SK-N-SH (cell line): Measurements from ENCODE around the gene CBLB.

Source experiments
- EZH2phosphoT487 ChIP-seq: fragments of 200-600 bp; sonication (generic); IDR thresholded peaks from 2 replicates; pipeline ENCODE4 v1.6.1; 2017; ENCODE audit warnings: low read depth, mixed run types, mild to moderate bottlenecking, antibody characterized with exemption, moderate library complexity, borderline replicate concordance
- FOXM1 ChIP-seq: IDR thresholded peaks from 2 replicates; pipeline ENCODE4 v1.4.0; 2012; ENCODE audit warnings: low read depth, mild to moderate bottlenecking
- GATA2 ChIP-seq: sonication (generic); formaldehyde crosslinking; IDR thresholded peaks from 2 replicates; pipeline ENCODE4 v1.5.0; 2020; ENCODE audit warnings: mild to moderate bottlenecking, missing genetic modification reagents
- POLR2AphosphoS5 ChIP-seq: IDR thresholded peaks from 2 replicates; pipeline ENCODE4 v1.6.1; 2012; ENCODE audit warnings: low read depth, low read length
- RAD21 ChIP-seq: IDR thresholded peaks from 2 replicates; pipeline ENCODE4 v1.6.1; 2012; ENCODE audit warnings: mild to moderate bottlenecking, low read length
- RCOR1 ChIP-seq: fragments of 150-350 bp; IDR thresholded peaks from 2 replicates; pipeline ENCODE4 v1.6.1; 2017; ENCODE audit warnings: antibody characterized with exemption, low read length
- TAF1 ChIP-seq: IDR thresholded peaks from 2 replicates; pipeline ENCODE4 v1.6.1; 2012; ENCODE audit warnings: low read depth, mild to moderate bottlenecking, low read length, moderate library complexity, borderline replicate concordance
- TCF12 ChIP-seq: IDR thresholded peaks from 2 replicates; pipeline ENCODE4 v1.4.0; 2012
- USF2 ChIP-seq: fragments of 150-350 bp; IDR thresholded peaks from 2 replicates; pipeline ENCODE4 v1.6.1; 2017; ENCODE audit warnings: antibody characterized with exemption, low read length, low read depth, borderline replicate concordance
- TF ChIP-seq, protein P1 (sequence below): fragments of 200-600 bp; sonication (generic); IDR thresholded peaks from 2 replicates; pipeline ENCODE4 v1.6.1; 2017; ENCODE audit warnings: antibody characterized with exemption, mild to moderate bottlenecking, moderate library complexity
- TF ChIP-seq, protein P2 (sequence below): IDR thresholded peaks from 2 replicates; pipeline ENCODE4 v1.4.0; 2012; ENCODE audit warnings: low read depth
- TF ChIP-seq, protein P3 (sequence below): IDR thresholded peaks from 2 replicates; pipeline ENCODE4 v1.4.0; 2012; ENCODE audit warnings: low read depth, borderline replicate concordance
- TF ChIP-seq, protein P4 (sequence below): IDR thresholded peaks from 2 replicates; pipeline ENCODE4 v1.6.1; 2012; ENCODE audit warnings: mild to moderate bottlenecking, low read depth, low read length, moderate library complexity

DNA sequence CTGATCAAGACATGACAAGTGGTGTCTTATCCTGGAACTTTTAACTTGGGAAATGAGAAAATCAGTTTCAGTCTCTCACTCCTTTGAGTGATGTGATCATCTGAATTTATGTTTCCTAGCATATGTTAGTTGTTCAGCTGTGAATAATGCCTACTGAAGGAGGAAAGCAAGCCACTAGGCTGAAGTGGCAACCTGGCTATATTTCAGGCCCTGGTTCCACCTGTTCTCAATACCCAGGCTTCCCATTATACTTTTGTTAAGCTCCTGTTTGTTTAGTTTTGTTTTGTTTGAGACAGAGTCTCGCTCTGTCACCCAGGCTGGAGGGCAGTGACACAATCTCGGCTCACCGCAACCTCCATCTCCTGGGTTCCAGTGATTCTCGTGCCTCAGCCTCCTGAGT lies 258.3 kb downstream of the CBLB start:
- TF ChIP-seq FOXM1 (no peak), RAD21 (no peak), POLR2AphosphoS5 (no peak), EZH2phosphoT487 (no peak), GATA2 (CRISPR knock-in tag) (no peak), TCF12 (no peak), TAF1 (no peak), USF2 (no peak), RCOR1 (no peak)
- TF ChIP-seq, protein P1, sequence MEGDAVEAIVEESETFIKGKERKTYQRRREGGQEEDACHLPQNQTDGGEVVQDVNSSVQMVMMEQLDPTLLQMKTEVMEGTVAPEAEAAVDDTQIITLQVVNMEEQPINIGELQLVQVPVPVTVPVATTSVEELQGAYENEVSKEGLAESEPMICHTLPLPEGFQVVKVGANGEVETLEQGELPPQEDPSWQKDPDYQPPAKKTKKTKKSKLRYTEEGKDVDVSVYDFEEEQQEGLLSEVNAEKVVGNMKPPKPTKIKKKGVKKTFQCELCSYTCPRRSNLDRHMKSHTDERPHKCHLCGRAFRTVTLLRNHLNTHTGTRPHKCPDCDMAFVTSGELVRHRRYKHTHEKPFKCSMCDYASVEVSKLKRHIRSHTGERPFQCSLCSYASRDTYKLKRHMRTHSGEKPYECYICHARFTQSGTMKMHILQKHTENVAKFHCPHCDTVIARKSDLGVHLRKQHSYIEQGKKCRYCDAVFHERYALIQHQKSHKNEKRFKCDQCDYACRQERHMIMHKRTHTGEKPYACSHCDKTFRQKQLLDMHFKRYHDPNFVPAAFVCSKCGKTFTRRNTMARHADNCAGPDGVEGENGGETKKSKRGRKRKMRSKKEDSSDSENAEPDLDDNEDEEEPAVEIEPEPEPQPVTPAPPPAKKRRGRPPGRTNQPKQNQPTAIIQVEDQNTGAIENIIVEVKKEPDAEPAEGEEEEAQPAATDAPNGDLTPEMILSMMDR = no peak
- TF ChIP-seq, protein P2, sequence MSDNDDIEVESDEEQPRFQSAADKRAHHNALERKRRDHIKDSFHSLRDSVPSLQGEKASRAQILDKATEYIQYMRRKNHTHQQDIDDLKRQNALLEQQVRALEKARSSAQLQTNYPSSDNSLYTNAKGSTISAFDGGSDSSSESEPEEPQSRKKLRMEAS = no peak
- TF ChIP-seq, protein P3, sequence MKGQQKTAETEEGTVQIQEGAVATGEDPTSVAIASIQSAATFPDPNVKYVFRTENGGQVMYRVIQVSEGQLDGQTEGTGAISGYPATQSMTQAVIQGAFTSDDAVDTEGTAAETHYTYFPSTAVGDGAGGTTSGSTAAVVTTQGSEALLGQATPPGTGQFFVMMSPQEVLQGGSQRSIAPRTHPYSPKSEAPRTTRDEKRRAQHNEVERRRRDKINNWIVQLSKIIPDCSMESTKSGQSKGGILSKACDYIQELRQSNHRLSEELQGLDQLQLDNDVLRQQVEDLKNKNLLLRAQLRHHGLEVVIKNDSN = no peak
- TF ChIP-seq, protein P4, sequence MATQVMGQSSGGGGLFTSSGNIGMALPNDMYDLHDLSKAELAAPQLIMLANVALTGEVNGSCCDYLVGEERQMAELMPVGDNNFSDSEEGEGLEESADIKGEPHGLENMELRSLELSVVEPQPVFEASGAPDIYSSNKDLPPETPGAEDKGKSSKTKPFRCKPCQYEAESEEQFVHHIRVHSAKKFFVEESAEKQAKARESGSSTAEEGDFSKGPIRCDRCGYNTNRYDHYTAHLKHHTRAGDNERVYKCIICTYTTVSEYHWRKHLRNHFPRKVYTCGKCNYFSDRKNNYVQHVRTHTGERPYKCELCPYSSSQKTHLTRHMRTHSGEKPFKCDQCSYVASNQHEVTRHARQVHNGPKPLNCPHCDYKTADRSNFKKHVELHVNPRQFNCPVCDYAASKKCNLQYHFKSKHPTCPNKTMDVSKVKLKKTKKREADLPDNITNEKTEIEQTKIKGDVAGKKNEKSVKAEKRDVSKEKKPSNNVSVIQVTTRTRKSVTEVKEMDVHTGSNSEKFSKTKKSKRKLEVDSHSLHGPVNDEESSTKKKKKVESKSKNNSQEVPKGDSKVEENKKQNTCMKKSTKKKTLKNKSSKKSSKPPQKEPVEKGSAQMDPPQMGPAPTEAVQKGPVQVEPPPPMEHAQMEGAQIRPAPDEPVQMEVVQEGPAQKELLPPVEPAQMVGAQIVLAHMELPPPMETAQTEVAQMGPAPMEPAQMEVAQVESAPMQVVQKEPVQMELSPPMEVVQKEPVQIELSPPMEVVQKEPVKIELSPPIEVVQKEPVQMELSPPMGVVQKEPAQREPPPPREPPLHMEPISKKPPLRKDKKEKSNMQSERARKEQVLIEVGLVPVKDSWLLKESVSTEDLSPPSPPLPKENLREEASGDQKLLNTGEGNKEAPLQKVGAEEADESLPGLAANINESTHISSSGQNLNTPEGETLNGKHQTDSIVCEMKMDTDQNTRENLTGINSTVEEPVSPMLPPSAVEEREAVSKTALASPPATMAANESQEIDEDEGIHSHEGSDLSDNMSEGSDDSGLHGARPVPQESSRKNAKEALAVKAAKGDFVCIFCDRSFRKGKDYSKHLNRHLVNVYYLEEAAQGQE = no peak
